Ishikawa (cell line): ENCODE data around the gene TENT5A.

Source experiments
- CEBPB ChIP-seq: IDR thresholded peaks from 2 replicates; pipeline ENCODE4 v1.6.1; 2012
- CREB1 ChIP-seq: IDR thresholded peaks from 2 replicates; pipeline ENCODE4 v1.6.1; 2012; ENCODE audit warnings: low read depth
- EGR1 ChIP-seq: IDR thresholded peaks from 2 replicates; pipeline ENCODE4 v1.6.1; 2012
- EP300 ChIP-seq: IDR thresholded peaks from 2 replicates; pipeline ENCODE4 v1.6.1; 2012; ENCODE audit warnings: borderline replicate concordance
- FOXM1 ChIP-seq: IDR thresholded peaks from 2 replicates; pipeline ENCODE4 v1.6.1; 2012; ENCODE audit warnings: low read depth, borderline replicate concordance
- RAD21 ChIP-seq: IDR thresholded peaks from 2 replicates; pipeline ENCODE4 v1.6.1; 2012; ENCODE audit warnings: low read depth
- TAF1 ChIP-seq: IDR thresholded peaks from 2 replicates; pipeline ENCODE4 v1.6.1; 2012; ENCODE audit warnings: low read depth, mild to moderate bottlenecking
- TCF12 ChIP-seq: IDR thresholded peaks from 2 replicates; pipeline ENCODE4 v1.6.1; 2012; ENCODE audit warnings: low read depth
- TEAD4 ChIP-seq: IDR thresholded peaks from 2 replicates; pipeline ENCODE4 v1.6.1; 2012
- YY1 ChIP-seq: IDR thresholded peaks from 2 replicates; pipeline ENCODE4 v1.6.1; 2012; ENCODE audit warnings: low read depth
- ZBTB7A ChIP-seq: IDR thresholded peaks from 2 replicates; pipeline ENCODE4 v1.6.1; 2012; ENCODE audit warnings: low read depth
- TF ChIP-seq, protein P1 (sequence below): IDR thresholded peaks from 2 replicates; pipeline ENCODE4 v1.6.1; 2012; ENCODE audit warnings: low read depth, mild to moderate bottlenecking
- TF ChIP-seq, protein P2 (sequence below): IDR thresholded peaks from 2 replicates; pipeline ENCODE4 v1.6.1; 2012
- TF ChIP-seq, protein P3 (sequence below): IDR thresholded peaks from 2 replicates; pipeline ENCODE4 v1.6.1; 2012

DNA sequence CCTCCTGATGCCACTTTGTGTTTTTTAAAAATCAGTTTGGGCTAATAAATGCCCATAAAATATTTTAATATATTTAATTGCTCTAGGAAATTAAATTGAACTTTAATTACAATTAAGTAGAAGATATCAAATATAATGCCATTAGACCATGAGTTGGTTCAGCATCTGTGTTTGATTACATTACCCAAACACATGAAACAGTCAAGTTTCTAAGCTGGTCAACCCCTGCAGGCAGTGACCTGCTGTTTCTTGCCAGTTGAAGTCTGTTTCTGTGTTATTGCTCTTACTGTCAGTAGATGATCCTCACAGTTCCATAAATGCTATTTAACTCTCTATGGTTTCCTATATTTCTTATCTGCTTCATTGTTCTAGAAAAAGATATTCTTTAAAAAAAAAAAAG, 9.7 kb upstream of the TENT5A start:
- TF ChIP-seq RAD21 (no peak), EP300 (no peak), FOXM1 (no peak), EGR1 (no peak), YY1 (no peak), ZBTB7A (no peak), CEBPB (no peak), TAF1 (no peak), TEAD4 (no peak), CREB1 (no peak), TCF12 (no peak)
- TF ChIP-seq, protein P1, sequence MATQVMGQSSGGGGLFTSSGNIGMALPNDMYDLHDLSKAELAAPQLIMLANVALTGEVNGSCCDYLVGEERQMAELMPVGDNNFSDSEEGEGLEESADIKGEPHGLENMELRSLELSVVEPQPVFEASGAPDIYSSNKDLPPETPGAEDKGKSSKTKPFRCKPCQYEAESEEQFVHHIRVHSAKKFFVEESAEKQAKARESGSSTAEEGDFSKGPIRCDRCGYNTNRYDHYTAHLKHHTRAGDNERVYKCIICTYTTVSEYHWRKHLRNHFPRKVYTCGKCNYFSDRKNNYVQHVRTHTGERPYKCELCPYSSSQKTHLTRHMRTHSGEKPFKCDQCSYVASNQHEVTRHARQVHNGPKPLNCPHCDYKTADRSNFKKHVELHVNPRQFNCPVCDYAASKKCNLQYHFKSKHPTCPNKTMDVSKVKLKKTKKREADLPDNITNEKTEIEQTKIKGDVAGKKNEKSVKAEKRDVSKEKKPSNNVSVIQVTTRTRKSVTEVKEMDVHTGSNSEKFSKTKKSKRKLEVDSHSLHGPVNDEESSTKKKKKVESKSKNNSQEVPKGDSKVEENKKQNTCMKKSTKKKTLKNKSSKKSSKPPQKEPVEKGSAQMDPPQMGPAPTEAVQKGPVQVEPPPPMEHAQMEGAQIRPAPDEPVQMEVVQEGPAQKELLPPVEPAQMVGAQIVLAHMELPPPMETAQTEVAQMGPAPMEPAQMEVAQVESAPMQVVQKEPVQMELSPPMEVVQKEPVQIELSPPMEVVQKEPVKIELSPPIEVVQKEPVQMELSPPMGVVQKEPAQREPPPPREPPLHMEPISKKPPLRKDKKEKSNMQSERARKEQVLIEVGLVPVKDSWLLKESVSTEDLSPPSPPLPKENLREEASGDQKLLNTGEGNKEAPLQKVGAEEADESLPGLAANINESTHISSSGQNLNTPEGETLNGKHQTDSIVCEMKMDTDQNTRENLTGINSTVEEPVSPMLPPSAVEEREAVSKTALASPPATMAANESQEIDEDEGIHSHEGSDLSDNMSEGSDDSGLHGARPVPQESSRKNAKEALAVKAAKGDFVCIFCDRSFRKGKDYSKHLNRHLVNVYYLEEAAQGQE: no peak
- TF ChIP-seq, protein P2, sequence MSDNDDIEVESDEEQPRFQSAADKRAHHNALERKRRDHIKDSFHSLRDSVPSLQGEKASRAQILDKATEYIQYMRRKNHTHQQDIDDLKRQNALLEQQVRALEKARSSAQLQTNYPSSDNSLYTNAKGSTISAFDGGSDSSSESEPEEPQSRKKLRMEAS: no peak
- TF ChIP-seq, protein P3, sequence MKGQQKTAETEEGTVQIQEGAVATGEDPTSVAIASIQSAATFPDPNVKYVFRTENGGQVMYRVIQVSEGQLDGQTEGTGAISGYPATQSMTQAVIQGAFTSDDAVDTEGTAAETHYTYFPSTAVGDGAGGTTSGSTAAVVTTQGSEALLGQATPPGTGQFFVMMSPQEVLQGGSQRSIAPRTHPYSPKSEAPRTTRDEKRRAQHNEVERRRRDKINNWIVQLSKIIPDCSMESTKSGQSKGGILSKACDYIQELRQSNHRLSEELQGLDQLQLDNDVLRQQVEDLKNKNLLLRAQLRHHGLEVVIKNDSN: no peak
